Measurements from ENCODE around the gene PCCA. TPM values are rescaled to one million over a fixed set of nuclear protein-coding genes. Genes with fewer than 3 reads are reported as not detected.

PCCA gene
- polyA plus RNA-seq, 2 of the 4 experiments (the other 2 are of a cell fraction), result 13.2 to 13.7 TPM

DNA sequence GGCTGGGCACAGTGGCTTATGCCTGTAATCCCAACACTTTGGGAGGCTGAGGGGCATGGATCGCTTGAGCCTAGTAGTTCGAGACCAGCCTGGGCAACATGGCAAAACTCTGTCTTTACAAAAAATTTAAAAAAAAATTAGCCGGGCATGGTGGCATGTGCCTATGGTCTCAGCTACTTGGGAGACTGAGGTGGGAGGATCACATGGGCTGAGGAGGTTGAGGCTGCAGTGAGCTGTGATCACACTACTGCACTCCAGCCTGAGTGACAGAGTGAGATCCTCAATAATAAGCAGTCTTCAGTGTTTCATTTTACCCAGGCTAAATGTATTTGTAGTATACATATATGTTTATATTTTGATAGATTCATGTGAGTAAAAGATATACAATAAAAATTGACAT lies 414.7 kb downstream of the PCCA start (continued):
- TF ChIP-seq, protein P1, sequence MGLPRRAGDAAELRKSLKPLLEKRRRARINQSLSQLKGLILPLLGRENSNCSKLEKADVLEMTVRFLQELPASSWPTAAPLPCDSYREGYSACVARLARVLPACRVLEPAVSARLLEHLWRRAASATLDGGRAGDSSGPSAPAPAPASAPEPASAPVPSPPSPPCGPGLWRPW (IDR thresholded peaks at IDR 0.05), result no peak
- TF ChIP-seq ZSCAN20 (CRISPR knock-in tag; IDR thresholded peaks at IDR 0.05), result no peak
- TF ChIP-seq CHD4 (IDR thresholded peaks at IDR 0.05; ENCODE audit: borderline replicate concordance), result no peak

GRCh38 chr13:100506154-100506553 lies 417.3 kb downstream of the PCCA start:
- H3K27ac ChIP-seq, result no peak overlapping the region
- H3K4me2 ChIP-seq, result no peak overlapping the region
- no peak for DNase-seq (ENCODE audit: low read depth in 1 of 2, low spot score in 1 of 2)
- ChIA-PET POLR2A (no interaction called here), CTCF (interaction anchor here (0.9 kb wide), 1 partner anchor 8 kb away, joined by 3 read pairs; no protein-coding TSS in a partner anchor)
- ATAC-seq, result no peak
- TF ChIP-seq, protein P1 (IDR thresholded peaks at IDR 0.05), result no peak
- TF ChIP-seq CHD4 (IDR thresholded peaks at IDR 0.05; ENCODE audit: borderline replicate concordance), result no peak
- TF ChIP-seq PHF8 (IDR thresholded peaks at IDR 0.05; ENCODE audit: borderline replicate concordance, low read depth), result no peak
- TF ChIP-seq MAX (IDR thresholded peaks at IDR 0.05), result no peak
- TF ChIP-seq HEYL (CRISPR knock-in tag; IDR thresholded peaks at IDR 0.05), result no peak
- no peak for TF ChIP-seq CEBPB (IDR thresholded peaks at IDR 0.05)
- no peak for TF ChIP-seq RCOR1 (IDR thresholded peaks at IDR 0.05; ENCODE audit: low read depth, low read length)
- no peak for TF ChIP-seq USF2 (IDR thresholded peaks at IDR 0.05)
- TF ChIP-seq, protein P2, sequence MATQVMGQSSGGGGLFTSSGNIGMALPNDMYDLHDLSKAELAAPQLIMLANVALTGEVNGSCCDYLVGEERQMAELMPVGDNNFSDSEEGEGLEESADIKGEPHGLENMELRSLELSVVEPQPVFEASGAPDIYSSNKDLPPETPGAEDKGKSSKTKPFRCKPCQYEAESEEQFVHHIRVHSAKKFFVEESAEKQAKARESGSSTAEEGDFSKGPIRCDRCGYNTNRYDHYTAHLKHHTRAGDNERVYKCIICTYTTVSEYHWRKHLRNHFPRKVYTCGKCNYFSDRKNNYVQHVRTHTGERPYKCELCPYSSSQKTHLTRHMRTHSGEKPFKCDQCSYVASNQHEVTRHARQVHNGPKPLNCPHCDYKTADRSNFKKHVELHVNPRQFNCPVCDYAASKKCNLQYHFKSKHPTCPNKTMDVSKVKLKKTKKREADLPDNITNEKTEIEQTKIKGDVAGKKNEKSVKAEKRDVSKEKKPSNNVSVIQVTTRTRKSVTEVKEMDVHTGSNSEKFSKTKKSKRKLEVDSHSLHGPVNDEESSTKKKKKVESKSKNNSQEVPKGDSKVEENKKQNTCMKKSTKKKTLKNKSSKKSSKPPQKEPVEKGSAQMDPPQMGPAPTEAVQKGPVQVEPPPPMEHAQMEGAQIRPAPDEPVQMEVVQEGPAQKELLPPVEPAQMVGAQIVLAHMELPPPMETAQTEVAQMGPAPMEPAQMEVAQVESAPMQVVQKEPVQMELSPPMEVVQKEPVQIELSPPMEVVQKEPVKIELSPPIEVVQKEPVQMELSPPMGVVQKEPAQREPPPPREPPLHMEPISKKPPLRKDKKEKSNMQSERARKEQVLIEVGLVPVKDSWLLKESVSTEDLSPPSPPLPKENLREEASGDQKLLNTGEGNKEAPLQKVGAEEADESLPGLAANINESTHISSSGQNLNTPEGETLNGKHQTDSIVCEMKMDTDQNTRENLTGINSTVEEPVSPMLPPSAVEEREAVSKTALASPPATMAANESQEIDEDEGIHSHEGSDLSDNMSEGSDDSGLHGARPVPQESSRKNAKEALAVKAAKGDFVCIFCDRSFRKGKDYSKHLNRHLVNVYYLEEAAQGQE (IDR thresholded peaks at IDR 0.05), result no peak
- TF ChIP-seq SREBF2 (IDR thresholded peaks at IDR 0.05), result no peak
- no peak for TF ChIP-seq RNF2 (IDR thresholded peaks at IDR 0.05; ENCODE audit: borderline replicate concordance, low read depth)
- TF ChIP-seq PBX3 (IDR thresholded peaks at IDR 0.05), result no peak
- TF ChIP-seq GATA3 (IDR thresholded peaks at IDR 0.05; ENCODE audit: borderline replicate concordance), result no peak
- no peak for TF ChIP-seq NPAS2 (CRISPR knock-in tag; IDR thresholded peaks at IDR 0.05; ENCODE audit: borderline replicate concordance)
- no peak for TF ChIP-seq ZFP36 (IDR thresholded peaks at IDR 0.05; ENCODE audit: borderline replicate concordance, partially characterized antibody)
- no peak for TF ChIP-seq EP300 (IDR thresholded peaks at IDR 0.05)
- FAIRE-seq, result no peak
- 95% methylated on average over 10 of the region's 15 CpGs for WGBS (ENCODE audit: missing lambda C conversion rate)
- H3K9me3 ChIP-seq, result no peaks in the 10 kb centered on the region
- no peaks in the 10 kb centered on the region for H3K4me1 ChIP-seq
- no peak overlapping the region for H3K4me3 ChIP-seq

Measured in A549 (cell line).